ENCODE measurements around the gene GATA1.

The GATA1 gene

DNA sequence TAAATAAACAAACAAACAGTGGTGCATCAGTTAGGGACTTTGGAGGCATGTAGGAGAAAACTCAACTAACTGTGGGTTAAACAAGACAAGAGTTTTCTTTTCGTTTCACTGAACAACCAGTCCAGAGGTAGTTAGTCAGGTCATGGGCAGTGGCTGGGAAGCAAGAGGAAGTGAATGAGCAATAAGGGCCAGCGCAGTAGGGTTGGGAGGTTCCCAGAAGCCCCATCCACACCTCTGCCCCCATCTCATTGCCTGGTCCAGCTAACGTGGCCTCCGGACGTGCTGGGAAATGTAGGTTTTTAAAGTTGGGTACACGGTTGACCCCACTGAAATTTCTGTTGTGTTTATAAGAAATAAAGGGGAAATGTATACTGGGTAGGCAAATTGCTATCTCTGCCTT lies 16.1 kb upstream of the GATA1 start:
- TF ChIP-seq GATA2 (IDR thresholded peaks at IDR 0.05; ENCODE audit: low read depth, low read length) (no peak), GATA3 (IDR thresholded peaks at IDR 0.05; ENCODE audit: low read depth, low read length) (no peak)

DNA sequence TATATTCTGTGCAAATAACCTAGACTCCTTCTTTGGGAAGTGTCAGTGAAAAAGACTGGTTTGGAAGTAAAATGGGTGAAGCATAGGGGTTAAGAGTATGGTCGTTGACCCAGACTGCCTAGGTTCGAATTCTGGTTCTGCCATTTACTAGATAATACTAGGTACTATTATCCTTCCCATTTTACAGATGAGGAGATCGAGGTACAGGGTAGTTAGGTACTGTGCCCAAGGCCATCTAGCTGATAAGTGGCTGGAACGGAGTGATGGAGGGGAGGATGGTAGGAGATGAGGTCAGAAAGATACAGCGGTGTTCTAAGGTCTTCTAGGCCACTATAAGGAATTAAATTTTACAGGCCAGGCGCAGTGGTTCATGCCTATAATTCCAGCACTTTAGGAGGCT lies 13.8 kb upstream of the GATA1 start:
- TF ChIP-seq GATA2 (IDR thresholded peaks at IDR 0.05; ENCODE audit: low read depth, low read length) (no peak), GATA3 (IDR thresholded peaks at IDR 0.05; ENCODE audit: low read depth, low read length) (no peak)

DNA sequence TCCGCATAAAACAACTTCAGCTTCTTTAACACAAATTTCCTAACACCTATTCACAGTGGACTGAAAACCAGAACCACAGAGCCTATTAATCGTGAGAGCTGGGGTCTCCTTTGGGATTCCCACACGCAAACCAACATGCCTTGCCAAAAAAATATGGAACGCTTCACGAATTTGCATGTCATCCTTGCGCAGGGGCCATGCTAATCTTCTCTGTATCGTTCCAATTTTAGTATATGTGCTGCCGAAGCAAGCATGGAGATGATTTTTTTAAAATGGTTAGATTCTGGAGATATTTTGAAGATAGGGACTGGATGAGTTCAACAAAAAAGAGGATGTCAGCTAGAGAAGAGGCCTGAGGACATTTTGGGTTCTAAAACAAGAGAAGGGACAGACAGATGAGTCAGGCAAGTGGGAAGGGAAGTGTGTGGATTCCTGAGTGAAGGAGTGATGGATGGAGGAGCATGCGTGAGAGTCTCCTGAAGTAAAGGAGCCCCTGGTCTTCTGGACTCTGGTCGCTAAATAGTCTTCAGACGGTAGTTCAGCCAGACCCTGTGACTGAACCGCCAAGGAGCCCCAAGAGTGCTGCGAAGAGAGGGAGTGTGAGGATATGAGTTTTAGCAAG lies 9.5 kb upstream of the GATA1 start:
- TF ChIP-seq GATA3 (IDR thresholded peaks at IDR 0.05; ENCODE audit: low read depth, low read length) (no peak), GATA2 (IDR thresholded peaks at IDR 0.05; ENCODE audit: low read depth, low read length) (no peak)

DNA sequence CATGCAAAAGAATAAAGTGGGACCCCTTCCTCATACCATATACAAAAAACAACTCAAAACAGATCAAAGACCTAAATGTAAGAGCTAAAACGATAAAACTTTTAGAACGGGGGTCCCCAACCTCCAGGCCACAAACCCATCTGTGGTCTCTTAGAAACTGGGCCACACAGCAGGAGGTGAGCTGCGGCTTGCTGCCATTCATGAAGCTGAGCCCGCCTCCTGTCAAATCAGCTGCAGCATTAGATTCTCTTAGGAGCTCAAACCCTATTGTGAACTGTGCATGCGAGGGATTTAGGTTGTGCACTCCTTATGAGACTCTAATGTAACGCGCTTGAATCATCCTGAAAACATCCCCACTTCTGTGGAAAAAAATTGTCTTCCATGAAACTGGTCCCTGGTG lies 7.0 kb upstream of the GATA1 start:
- TF ChIP-seq GATA3 (IDR thresholded peaks at IDR 0.05; ENCODE audit: low read depth, low read length) (no peak), GATA2 (IDR thresholded peaks at IDR 0.05; ENCODE audit: low read depth, low read length) (no peak)

DNA sequence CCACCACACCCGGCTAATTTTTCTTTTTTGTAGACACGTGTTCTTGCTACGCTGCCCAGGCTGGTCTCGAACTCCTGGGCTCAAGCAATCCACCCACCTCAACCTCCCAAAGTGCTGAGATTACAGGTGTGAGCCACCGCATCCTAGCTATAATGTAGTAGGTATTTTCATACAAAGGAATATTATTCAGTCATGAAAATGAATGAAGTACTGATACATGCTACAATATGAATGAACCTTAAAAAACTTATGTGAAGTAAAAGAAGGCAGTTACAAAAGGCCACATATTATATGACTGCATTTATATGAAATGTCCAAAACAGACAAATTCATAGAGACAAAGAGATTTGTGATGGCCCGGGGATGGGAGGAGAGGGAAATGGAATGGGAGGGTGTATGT lies 4.7 kb upstream of the GATA1 start:
- no peak for TF ChIP-seq GATA2 (IDR thresholded peaks at IDR 0.05; ENCODE audit: low read depth, low read length)
- TF ChIP-seq GATA3 (IDR thresholded peaks at IDR 0.05; ENCODE audit: low read depth, low read length), result no peak

DNA sequence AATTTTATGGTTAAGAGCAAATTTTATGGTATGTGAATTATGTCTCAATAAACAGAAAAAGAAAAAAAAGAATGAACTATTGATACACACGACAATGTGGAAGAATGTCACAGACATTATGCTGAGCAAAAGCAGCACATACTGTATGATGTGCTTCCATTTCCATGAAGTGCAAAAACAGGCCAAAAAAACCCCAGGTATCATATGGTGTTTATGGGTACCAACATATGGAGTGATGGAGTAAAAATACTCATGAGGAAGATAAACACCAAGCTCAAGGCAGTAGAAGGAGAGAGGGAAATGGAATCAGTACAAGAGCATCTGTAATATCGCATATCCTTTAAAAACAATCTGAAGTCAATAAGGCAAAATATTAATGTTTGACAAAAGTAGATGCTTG lies 4.2 kb upstream of the GATA1 start:
- TF ChIP-seq GATA3 (IDR thresholded peaks at IDR 0.05; ENCODE audit: low read depth, low read length), result no peak
- TF ChIP-seq GATA2 (IDR thresholded peaks at IDR 0.05; ENCODE audit: low read depth, low read length), result no peak

DNA sequence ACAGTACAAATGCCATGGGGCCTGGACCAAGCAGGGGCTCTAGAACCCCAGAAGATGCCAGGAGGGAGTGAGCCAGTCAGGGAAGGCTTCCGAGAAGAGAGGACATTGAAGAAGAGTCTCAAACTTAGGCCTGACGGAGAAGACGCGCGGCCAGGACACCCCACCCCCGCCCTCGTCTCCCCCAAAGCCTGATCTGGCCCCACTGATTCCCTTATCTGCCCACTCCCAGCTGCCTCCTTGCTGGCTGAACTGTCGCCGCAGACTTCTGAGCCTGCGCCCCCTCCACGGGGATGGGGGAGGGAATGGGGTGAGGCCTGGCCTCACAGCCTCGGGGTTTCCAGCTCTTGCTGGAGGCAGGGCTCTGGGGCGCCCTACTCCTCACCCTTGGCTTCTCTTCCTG lies 3.6 kb upstream of the GATA1 start:
- TF ChIP-seq GATA2 (IDR thresholded peaks at IDR 0.05; ENCODE audit: low read depth, low read length), result no peak
- TF ChIP-seq GATA3 (IDR thresholded peaks at IDR 0.05; ENCODE audit: low read depth, low read length), result no peak

DNA sequence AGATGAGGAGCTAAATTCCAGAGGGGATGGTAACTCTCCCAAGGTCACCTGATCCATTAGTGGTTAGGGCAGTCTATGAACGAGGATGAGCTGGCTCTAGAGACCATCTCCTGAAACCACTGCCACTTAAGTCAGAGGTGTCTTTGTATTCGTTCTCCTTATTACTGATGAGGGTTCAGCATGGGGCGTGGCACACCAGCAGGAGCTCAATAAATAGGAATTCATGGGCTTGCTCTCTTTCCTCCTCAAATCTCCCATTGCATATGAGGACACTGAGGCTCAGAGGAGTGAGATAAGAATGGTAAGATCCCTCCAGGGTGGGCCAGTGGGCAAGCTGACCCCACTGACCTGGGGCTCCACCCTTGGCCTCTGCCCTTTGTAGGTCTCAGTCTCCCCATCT lies 1.7 kb upstream of the GATA1 start:
- TF ChIP-seq GATA2 (IDR thresholded peaks at IDR 0.05; ENCODE audit: low read depth, low read length), result no peak

DNA sequence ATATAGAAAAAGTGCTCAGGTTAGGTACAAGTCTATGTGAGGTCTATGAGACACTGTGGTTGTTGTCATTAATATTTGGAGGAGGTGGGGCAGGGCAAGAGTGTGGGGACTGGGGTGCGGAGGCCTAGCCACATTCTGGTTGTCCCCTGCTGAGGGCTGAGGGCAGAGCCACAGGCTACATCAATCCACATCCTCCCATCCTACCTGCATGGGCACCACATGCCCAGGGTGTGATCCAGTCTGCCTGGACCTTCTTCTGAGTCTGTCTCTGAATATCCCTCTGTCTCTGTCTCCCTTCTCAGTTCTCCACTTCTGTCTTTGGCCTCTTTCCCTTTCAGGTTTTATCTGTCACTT lies 1.2 kb upstream of the GATA1 start:
- TF ChIP-seq GATA2 (IDR thresholded peaks at IDR 0.05; ENCODE audit: low read depth, low read length), result no peak
- TF ChIP-seq GATA3 (IDR thresholded peaks at IDR 0.05; ENCODE audit: low read depth, low read length), result no peak

DNA sequence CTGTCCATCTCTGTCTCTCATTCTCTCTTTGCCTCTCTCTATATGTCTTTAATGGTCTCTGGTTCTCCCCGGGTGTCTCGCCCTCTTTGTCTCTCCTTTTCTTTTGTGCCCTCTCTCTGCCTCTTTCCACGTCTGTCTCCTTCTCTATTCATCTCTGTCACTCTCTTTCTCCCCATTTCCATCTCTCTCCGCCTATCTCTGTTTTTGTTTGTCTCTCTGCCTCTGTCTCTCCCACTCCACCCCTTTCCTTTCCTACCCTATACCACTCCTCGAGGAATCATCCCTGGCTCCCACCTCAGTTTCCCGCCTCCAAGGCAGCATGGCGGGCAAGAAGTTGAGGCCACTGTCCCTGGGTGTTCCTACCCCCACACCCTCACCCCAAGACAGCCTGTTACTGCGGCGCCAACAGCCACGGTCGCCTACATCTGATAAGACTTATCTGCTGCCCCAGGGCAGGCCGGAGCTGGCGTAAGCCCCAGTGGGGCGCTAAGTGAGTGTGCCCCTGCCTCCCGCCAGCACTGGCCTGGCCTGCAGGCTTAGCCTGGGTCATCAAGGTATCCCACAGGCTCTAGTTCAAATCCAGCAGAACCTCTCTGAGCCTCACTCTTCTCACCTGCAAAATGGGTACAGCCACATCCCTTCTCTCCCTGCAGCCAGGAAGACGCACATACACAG lies 713 bp upstream of the GATA1 start:
- TF ChIP-seq GATA2 (IDR thresholded peaks at IDR 0.05; ENCODE audit: low read depth, low read length) (no peak), GATA3 (IDR thresholded peaks at IDR 0.05; ENCODE audit: low read depth, low read length) (no peak)

DNA sequence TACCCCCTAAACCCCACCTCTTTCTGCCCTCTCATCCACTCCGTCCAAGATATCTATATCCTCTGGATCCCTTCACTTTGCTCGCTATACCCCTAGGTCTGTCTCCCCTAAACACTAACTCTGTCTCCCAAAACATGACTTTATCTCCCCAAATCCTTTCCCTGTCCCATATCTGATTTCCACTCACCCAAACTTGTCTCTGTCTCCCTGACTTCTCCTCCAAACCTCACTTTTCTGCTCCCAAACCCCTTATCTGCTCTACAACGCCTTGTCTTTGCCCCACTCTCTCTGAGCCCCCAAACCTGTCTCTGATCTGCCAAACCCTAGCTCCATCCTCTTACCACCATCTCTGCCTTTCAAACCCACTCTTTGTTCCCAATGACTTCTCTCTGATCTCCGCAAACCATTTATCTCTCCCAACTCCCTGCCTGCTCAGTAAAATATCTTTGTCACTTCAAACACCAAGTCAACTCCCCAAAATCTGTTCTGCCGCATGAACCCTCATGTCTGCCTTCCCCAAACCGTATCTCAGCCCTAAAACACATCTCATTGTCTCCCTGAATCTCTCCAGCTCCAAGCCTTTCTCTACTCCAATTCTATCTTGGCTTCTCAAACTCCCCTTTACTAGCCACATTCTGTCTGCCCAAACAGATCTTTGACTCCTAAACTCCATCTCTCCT lies 575 bp downstream of the GATA1 start:
- TF ChIP-seq GATA2 (IDR thresholded peaks at IDR 0.05; ENCODE audit: low read depth, low read length), result no peak
- no peak for TF ChIP-seq GATA3 (IDR thresholded peaks at IDR 0.05; ENCODE audit: low read depth, low read length)

DNA sequence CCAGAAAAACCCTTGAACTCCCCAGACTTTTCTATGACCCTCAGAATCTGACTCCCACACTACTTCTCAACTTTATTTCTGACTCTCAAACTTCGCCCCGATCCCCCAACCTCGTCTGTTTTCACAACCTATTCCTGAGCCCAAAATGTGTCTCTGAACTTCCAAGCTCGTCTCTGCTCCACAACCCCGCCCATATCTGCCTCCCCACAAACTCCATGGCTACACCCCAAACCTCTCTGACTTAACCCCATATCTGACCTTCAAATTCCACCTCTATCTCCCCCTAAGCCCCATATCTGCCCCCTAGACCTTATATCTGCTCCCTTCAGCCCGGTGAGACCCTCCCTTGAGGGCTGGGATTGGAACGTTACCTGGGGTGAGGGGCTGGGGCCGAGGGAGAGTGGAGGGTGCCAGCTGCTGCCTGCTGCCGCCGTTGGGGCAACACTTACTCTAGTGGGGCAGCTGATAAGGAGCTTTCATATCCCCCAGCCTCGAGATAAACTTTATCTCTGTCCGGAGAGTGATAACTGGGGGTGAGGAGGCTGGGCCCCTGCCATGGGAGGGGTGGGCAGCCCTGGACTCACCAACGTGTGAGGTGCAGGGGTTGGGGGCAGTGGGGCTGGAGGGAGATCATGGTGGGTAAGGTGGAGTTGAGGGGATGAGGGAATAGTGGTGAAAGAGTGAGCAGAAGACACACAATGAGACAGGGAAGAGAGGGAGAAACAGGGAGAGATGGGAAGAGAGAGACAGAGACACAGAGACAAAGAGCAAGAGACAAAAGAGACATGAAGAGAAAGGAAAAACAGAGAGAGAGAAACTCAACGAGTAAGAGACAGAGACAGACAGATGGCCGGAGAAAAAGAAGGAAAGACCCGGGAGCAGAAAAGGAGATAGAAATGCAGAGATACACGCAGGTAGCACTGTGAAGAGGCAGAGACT lies 1.4 kb downstream of the GATA1 start:
- TF ChIP-seq GATA2 (IDR thresholded peaks at IDR 0.05; ENCODE audit: low read depth, low read length) (no peak), GATA3 (IDR thresholded peaks at IDR 0.05; ENCODE audit: low read depth, low read length) (no peak)

DNA sequence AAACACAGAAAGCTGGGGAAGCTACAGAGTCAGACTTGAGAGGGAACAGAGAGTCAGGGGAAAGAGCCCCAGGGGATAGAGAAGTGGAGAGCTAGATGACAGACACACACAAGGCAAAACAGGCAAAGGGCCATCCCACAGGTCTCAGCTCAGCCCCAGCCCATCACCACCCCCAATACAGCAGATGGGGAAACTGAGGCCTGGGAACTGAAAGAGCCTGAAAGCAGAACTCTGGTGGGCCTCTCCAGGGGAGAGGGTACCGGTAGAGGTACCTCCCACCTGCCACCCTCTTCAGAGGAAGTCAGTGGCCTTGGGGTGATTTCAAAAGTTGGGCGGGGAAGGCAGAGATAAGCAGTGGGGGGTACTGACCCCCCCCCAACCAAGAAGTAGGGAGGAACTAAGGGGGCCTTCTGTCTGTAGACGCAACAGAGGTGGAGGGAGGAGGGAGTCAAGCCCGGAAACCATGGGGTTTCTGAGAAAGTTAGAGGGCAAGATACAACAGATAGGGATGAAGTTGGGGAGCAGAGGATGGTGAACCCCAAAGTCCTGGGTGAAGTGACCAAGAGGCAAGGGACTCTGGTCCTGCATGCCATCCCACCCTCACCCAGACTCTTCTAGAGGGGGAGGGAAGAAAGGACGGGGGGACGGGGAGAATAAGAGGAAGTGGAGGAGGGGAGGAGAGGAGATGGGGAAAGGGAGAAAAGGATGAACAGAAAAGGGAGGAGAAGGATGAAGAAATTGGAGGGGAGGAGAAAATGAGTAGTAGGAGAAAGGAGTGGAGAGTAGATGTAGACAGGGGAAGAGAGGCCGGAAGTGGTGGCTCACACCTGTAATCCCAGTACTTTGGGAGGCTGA lies 3.2 kb downstream of the GATA1 start:
- TF ChIP-seq GATA3 (IDR thresholded peaks at IDR 0.05; ENCODE audit: low read depth, low read length), result no peak
- no peak for TF ChIP-seq GATA2 (IDR thresholded peaks at IDR 0.05; ENCODE audit: low read depth, low read length)

Measured in SH-SY5Y (cell line).